ENCODE results near the gene ATE1.
"Not testable (repeated sequence)": the region's sequence is repeated elsewhere in the genome, so short reads cannot be mapped to it uniquely, and the experiment has no call there.

Gene ATE1

GRCh38 chr10:121774813-121775212 lies 153.0 kb downstream of the ATE1 start:
- DNase-seq, result no peak

DNA sequence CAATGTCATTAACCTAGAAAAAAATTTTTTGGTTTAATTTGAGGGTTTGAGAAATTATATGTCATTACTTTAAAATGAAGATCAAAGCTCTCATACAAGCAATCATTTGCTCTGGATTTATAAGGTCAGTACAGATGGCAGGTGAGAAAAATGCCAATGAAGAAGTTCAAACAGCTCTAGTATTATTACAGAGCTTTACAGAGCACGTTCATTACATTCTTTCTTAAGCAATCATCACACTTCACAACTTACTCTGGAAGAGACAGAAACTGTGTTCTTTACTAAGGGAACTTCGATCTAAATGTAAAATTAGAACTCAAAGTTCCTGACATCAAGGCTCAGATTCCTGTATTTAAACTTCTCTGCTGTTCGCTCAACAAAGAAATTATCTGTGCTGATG lies 153.4 kb downstream of the ATE1 start:
- DNase-seq, result no peak

DNA sequence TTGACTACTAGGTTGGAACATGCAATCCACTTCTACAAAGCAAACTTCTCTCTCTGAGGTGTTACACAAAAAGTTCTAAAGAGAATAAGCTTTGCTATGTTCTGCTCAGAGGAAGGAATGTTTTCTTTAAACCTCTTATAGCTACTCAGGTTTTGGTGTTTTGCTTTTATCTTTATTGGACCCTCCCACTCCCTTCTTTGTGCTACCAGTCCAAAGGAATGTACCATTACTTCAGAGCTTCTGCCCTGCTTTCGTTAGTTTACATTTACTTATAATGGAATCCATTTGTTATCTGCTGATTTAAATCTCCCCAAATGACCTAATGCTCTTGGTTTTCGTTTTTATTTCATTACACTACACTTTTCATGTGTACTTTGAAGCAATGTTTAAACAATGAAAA lies 154.9 kb downstream of the ATE1 start:
- DNase-seq, result no peak

- DNase-seq, result no peak
Measured at GRCh38 chr10:121772406-121772805, 155.4 kb downstream of the ATE1 start.

GRCh38 chr10:121771966-121772365 lies 155.9 kb downstream of the ATE1 start:
- DNase-seq, result no peak

DNA sequence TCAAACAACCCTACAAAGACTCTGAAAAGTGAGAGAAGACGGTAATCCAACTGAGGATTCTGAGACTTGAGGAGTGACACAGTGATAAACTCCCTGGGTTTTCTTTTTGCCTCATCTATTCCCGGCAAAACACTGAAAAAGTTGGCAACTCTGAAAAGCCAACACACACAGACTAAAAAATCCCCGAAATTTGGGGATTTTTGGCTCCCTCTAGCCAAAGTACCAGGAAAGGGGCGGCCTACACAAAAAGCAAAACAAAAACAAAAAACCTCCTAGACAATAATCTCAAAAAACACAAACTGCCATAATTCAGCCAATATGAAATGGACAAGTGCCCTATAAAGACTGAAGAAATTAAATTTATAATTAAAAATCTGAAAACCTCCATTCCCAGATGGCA lies 161.4 kb downstream of the ATE1 start:
- DNase-seq, result no peak

GRCh38 chr10:121765204-121765603 lies 162.6 kb downstream of the ATE1 start:
- DNase-seq, result no peak

- no peak for DNase-seq
Measured at GRCh38 chr10:121764233-121764942, 163.4 kb downstream of the ATE1 start.

DNA sequence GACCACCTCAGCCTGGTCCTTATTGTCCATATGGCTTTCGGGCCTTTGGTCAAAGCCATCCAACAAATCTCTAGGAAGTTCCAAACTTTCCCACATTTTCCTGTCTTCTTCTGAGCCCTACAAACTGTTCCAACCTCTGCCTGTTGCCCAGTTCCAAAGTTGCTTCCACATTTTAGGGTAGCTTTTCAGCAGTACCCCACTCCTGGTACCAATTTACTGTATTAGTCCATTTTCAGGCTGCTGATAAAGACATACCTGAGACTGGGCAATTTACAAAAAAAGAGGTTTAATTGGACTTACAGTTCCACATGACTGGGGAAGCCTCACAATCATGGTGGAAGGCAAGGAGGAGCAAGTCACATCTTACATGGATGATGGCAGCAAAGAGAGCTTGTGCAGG lies 170.6 kb downstream of the ATE1 start:
- DNase-seq, result not testable (repeated sequence)

DNA sequence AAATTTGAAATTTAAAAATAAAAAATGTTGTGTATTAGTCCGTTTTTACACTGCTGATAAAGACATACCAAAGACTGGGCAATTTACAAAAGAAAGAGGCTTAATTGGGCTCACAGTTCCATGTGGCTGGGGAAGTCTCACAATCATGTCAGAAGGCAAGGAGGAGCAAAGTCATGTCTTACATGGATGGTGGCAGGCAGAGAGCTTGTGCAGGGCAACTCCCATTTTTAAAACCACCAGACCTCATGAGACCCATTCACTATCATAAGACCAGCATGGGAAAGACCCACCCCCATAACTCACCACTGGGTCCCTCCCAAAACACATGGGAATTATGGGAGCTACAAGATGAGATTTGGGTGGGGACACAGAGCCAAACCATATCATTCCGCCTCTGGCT lies 172.3 kb downstream of the ATE1 start:
- DNase-seq, result not testable (repeated sequence)

GRCh38 chr10:121754666-121755065 lies 173.2 kb downstream of the ATE1 start:
- DNase-seq, result no peak

DNA sequence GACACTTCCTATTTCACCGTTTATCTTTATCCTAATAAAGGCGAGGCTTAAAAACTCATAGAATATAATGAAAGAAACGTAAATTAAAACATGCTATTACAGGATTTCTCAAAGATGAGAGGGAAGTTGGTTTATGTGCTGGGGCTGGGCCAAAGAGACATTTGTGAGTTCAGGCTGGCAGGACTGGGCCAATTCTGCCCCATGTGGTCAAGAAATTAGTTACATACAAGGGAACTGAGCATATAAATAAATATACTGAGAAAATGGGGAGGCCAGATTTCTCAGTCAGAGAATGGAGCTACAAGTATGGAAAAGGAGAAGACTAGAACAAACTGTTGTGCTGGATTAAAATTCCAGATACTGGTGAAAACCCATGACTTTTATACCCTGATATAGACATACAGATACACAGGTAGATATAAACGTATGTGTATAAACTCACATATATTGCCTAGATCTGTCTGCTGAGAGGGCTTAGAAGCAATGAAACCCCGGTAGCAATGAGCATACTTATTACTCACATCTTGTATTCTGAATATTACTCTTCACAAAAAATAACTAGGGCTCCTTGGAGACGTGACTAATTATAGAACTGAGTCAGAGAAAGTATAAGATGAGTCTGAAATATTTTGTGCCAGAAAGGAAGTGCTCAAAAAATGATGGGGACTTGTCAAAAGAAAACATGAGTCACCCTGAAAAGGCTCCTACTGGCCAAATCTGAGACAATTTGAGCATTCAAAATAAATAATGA lies 173.9 kb downstream of the ATE1 start:
- DNase-seq, result no peak

- DNase-seq, result no peak
Measured at GRCh38 chr10:121751191-121751760, 176.6 kb downstream of the ATE1 start.

DNA sequence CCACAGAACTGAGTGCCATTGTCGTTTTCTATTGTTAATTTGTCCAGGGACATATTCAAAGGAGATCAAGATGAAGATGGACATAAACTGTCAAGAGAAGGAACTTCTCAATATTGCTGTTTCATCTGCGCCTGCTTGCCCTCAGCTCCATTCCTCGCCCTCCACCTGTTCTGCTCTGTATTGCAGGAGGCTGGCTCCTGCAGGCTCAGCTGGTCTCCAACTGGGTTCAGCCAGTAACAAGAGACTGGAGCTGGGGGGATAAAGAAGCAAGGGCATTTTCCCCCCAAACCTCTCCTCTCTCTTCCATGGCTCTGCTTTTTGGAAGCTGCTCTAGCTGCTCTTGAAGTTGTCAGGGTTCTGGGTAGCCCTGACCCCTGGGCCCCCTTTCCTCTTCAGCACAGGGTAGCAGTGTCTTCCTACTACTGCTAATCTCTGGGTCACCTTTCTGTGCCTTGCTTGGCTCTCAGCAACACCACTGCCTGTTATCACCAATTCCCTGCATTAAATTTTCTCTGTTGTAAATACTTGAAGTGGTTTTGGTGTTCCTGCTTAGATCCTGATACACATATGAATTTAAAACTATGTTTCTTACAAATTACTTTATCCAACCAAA lies 180.6 kb downstream of the ATE1 start:
- DNase-seq, result no peak

GRCh38 chr10:121741248-121741792 lies 186.5 kb downstream of the ATE1 start:
- no peak for DNase-seq

DNA sequence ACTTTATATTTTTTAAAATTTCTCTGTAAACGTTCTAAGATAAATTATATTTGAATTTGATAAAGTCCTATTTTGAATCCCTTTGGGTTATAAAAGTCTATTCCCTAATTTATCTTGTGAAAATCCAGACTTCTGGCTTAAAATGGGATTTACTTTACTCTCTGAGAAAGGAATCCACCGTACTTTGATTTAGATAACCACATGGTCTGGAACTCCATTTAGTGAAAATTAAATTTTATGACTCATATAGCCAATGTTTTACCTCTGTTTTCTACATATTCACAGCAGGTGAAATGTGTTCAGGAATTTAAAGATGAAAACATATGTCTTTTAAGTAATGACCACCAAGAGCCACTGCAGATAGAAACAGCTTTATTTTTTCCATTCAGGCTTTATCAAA lies 187.8 kb downstream of the ATE1 start:
- no peak for DNase-seq

DNA sequence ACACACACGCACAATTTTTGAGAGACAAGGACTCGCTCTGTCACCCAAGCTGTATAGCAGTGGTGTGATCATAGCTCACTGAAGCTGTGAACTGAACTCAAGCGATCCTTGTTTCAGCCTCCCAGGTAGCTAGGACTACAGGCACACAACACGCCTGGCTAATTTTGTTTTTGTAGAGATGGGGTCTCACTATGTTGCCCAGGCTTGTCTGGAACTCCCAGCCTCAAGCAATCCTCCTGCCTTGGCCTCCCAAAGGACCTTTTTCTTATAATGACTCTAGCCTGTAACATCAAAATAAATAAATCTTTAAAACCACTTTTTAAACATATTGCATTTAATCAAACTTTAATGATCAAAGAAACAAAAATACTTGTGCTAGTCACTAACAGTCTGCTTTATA lies 188.7 kb downstream of the ATE1 start:
- no peak for DNase-seq

DNA sequence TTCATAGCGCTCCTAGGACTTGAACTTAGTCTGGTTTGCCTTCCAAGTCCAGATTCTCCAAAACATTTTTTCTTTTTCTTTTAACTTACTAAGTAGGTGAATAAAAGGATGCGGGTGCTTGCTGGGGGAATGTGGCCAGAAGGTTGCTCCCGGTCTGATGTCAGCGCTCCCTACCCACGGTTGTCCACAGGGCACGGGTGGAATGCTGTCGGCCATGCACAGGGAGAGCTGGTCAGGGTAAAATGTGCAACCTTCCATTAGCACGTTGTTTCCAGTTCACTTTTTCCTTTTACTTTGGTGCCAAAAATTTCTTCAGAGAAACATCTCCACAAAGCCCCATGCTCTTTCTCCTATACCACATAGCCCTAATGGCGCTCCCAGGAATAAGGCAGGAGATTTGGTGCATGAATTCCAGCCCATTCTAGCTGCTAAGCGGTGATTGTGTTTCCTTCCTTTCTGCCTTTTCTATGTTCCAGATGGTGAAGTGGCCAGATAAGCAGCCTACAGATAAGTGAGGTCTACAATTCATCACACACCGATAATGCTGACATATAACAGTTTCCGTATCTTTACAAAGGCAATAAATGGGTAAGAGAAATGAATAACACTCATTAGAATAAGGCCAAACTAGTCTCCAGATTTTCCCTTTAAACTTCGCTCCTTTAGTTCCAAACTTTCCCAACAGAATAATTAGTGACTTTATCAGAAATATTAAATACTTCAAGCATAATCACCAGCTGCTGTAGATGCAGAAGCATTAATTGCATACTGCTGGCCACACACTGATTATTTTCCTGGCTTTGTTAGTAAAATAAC lies 191.3 kb downstream of the ATE1 start:
- no peak for DNase-seq

DNA sequence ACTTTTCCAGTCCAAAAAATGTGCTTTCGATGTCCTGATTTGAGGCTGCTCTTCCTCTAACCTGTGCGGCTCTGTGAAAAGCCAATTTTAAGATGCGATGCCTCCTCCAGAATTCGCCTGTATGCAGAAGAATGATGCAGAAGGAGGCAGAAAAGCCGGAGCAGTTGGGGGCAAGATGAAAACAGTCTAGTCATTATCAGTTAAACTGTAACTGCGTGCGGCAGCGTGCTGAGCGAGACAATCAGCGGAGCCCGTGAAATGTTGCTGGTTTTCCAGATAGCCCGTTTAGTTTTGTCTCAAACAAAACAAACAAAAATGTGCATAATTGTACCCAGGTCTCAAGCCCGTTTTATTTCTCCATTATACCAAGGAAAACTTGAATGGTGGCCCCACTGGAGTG lies 192.6 kb downstream of the ATE1 start:
- no peak for DNase-seq

GRCh38 chr10:121734589-121735045 lies 193.2 kb downstream of the ATE1 start:
- no peak for DNase-seq

- DNase-seq, result no peak
Measured at GRCh38 chr10:121732656-121733445, 195.0 kb downstream of the ATE1 start.

- DNase-seq, result no peak
Measured at GRCh38 chr10:121732172-121732571, 195.7 kb downstream of the ATE1 start.

All from 8988T (cell line).